NCI-H524 (cell line): ENCODE results near the gene EME1.
"Not testable (repeated sequence)": the region's sequence is repeated elsewhere in the genome, so short reads cannot be mapped to it uniquely, and the experiment has no call there.

Source experiments
- DNase-seq, 2 experiments: peaks; one replicate each; lab custom pipeline; 2025; lab: John Stamatoyannopoulos, UW

Gene EME1

GRCh38 chr17:50393700-50394099 lies 20.7 kb downstream of the EME1 start:
- no peak for DNase-seq

GRCh38 chr17:50394711-50395110 lies 21.7 kb downstream of the EME1 start:
- DNase-seq = no peak

GRCh38 chr17:50396261-50397110 lies 23.5 kb downstream of the EME1 start:
- DNase-seq = peak in 1 of 2 experiments; percentile 13

GRCh38 chr17:50397111-50397918 lies 24.3 kb downstream of the EME1 start, which contains the start of gene LRRC59:
Gene LRRC59 (minus strand): TSS chr17:50397523. CDS start chr17:50397317, 206 bp downstream.
- peak; percentile 48 to 78 for DNase-seq

- DNase-seq = no peak
These were observed 24.9 kb downstream of the EME1 start for GRCh38 chr17:50397919-50398285.

- not testable (repeated sequence) for DNase-seq
These were observed 25.6 kb downstream of the EME1 start for GRCh38 chr17:50398672-50399071.

- not testable (repeated sequence) for DNase-seq
These were observed 26.6 kb downstream of the EME1 start for GRCh38 chr17:50399591-50399990.

- DNase-seq = not testable (repeated sequence)
These were observed 32.3 kb downstream of the EME1 start for GRCh38 chr17:50405351-50405750.

- no peak for DNase-seq
These were observed 33.5 kb downstream of the EME1 start for GRCh38 chr17:50406578-50406977.

GRCh38 chr17:50407921-50408320 lies 34.9 kb downstream of the EME1 start:
- no peak for DNase-seq

- no peak for DNase-seq
These were observed 39.2 kb downstream of the EME1 start for GRCh38 chr17:50412188-50412732.

- DNase-seq = no peak
These were observed 41.8 kb downstream of the EME1 start for GRCh38 chr17:50414808-50415207.

- not testable (repeated sequence) for DNase-seq
These were observed 46.5 kb downstream of the EME1 start for GRCh38 chr17:50419577-50419976.

GRCh38 chr17:50420419-50421112 lies 47.5 kb downstream of the EME1 start:
- no peak for DNase-seq

- no peak for DNase-seq
These were observed 48.5 kb downstream of the EME1 start for GRCh38 chr17:50421308-50422051.

GRCh38 chr17:50422738-50423137 lies 49.7 kb downstream of the EME1 start:
- DNase-seq = no peak

GRCh38 chr17:50423553-50424159 lies 50.6 kb downstream of the EME1 start:
- DNase-seq = peak in 1 of 2 experiments; percentile 6

- no peak for DNase-seq
These were observed 51.4 kb downstream of the EME1 start for GRCh38 chr17:50424246-50424995.

- DNase-seq = no peak
These were observed 52.1 kb downstream of the EME1 start for GRCh38 chr17:50424996-50425681.
